Muscle layer of colon (tissue), 2 donors: ENCODE results near the gene PLPP3.

ENCODE experiments used
- H3K27ac ChIP-seq: one replicate; pipeline ENCODE4 v1.7.0; 2013; ENCODE audit warnings: low read depth, mild to moderate bottlenecking, low read length, moderate library complexity
- H3K27me3 ChIP-seq, 2 donors: one replicate each; pipeline ENCODE4 v1.7.0; 2013; ENCODE audit warnings: low read length in 2 of 2, mild to moderate bottlenecking in 2 of 2; ENCODE audit not compliant: insufficient read depth in 2 of 2, control insufficient read depth in 1 of 2
- H3K36me3 ChIP-seq: one replicate; pipeline ENCODE4 v1.7.0; 2013; ENCODE audit warnings: mild to moderate bottlenecking, low read length; ENCODE audit not compliant: insufficient read depth
- H3K4me1 ChIP-seq: one replicate; pipeline ENCODE4 v1.7.0; 2013; ENCODE audit warnings: mild to moderate bottlenecking, low read length; ENCODE audit not compliant: insufficient read depth
- H3K4me3 ChIP-seq, 2 donors: one replicate each; pipeline ENCODE4 v1.7.0; 2013; ENCODE audit warnings: low read length in 2 of 2, low read depth in 1 of 2, mild to moderate bottlenecking in 1 of 2, moderate library complexity in 1 of 2
- H3K9ac ChIP-seq: one replicate; pipeline ENCODE4 v1.7.0; 2013; ENCODE audit warnings: low read length
- H3K9me3 ChIP-seq: one replicate; pipeline ENCODE4 v1.7.0; 2013; ENCODE audit warnings: mild to moderate bottlenecking, low read length
- donor health status: abdominal sarcoma.
- donor health status: Adenocarcinoma of cecum.

Gene PLPP3

GRCh38 chr1:56502700-56503245 lies 76.6 kb downstream of the PLPP3 start:
- peaks cover 30% of the 10 kb centered on the region for H3K36me3 ChIP-seq
- H3K27ac ChIP-seq: no peak overlapping the region
- no peak overlapping the region for H3K9ac ChIP-seq
- H3K27me3 ChIP-seq: no peaks in the 10 kb centered on the region
- H3K4me3 ChIP-seq: no peak overlapping the region
- peaks cover 5% of the 10 kb centered on the region for H3K4me1 ChIP-seq
- H3K9me3 ChIP-seq: no peaks in the 10 kb centered on the region

GRCh38 chr1:56501888-56502287 lies 77.5 kb downstream of the PLPP3 start:
- H3K4me1 ChIP-seq: peaks cover under 1% of the 10 kb centered on the region
- peaks cover 21% of the 10 kb centered on the region for H3K36me3 ChIP-seq

GRCh38 chr1:56501426-56501825 lies 77.9 kb downstream of the PLPP3 start:
- no peak overlapping the region for H3K9ac ChIP-seq
- H3K9me3 ChIP-seq: no peaks in the 10 kb centered on the region
- H3K27ac ChIP-seq: no peak overlapping the region
- H3K4me3 ChIP-seq: no peak overlapping the region
- no peaks in the 10 kb centered on the region for H3K27me3 ChIP-seq
- no peaks in the 10 kb centered on the region for H3K4me1 ChIP-seq
- peaks cover 21% of the 10 kb centered on the region for H3K36me3 ChIP-seq

More at GRCh38 chr1:56501888-56502287, 77.5 kb downstream of the PLPP3 start:
- Histone ChIP-seq H3K4me3 (no peak overlapping the region), H3K9ac (no peak overlapping the region), H3K27ac (no peak overlapping the region), H3K9me3 (no peaks in the 10 kb centered on the region), H3K27me3 (no peaks in the 10 kb centered on the region)

- Histone ChIP-seq H3K4me3 (no peak overlapping the region), H3K9me3 (no peaks in the 10 kb centered on the region), H3K27ac (no peak overlapping the region), H3K4me1 (no peaks in the 10 kb centered on the region), H3K27me3 (no peaks in the 10 kb centered on the region), H3K36me3 (peaks cover 34% of the 10 kb centered on the region), H3K9ac (no peak overlapping the region)
Measured at GRCh38 chr1:56496821-56497772, 82.3 kb downstream of the PLPP3 start.

GRCh38 chr1:56496158-56496557 lies 83.2 kb downstream of the PLPP3 start:
- H3K4me1 ChIP-seq: peaks cover 7% of the 10 kb centered on the region
- no peak overlapping the region for H3K27ac ChIP-seq
- H3K4me3 ChIP-seq: no peak overlapping the region
- H3K9me3 ChIP-seq: no peaks in the 10 kb centered on the region
- no peak overlapping the region for H3K9ac ChIP-seq
- H3K36me3 ChIP-seq: peaks cover 30% of the 10 kb centered on the region
- H3K27me3 ChIP-seq: no peaks in the 10 kb centered on the region

- H3K9me3 ChIP-seq: no peaks in the 10 kb centered on the region
- H3K27me3 ChIP-seq: no peaks in the 10 kb centered on the region
- H3K27ac ChIP-seq: no peak overlapping the region
- no peak overlapping the region for H3K4me3 ChIP-seq
- no peak overlapping the region for H3K9ac ChIP-seq
- H3K4me1 ChIP-seq: peaks cover 7% of the 10 kb centered on the region
- peaks cover 29% of the 10 kb centered on the region for H3K36me3 ChIP-seq
Measured at GRCh38 chr1:56495538-56495937, 83.8 kb downstream of the PLPP3 start.

- H3K27ac ChIP-seq: no peak overlapping the region
- H3K27me3 ChIP-seq: no peaks in the 10 kb centered on the region
- no peaks in the 10 kb centered on the region for H3K9me3 ChIP-seq
- peaks cover 7% of the 10 kb centered on the region for H3K4me1 ChIP-seq
- peaks cover 26% of the 10 kb centered on the region for H3K36me3 ChIP-seq
- no peak overlapping the region for H3K9ac ChIP-seq
- no peak overlapping the region for H3K4me3 ChIP-seq
Measured at GRCh38 chr1:56494306-56494705, 85.1 kb downstream of the PLPP3 start.

- H3K9ac ChIP-seq: no peak overlapping the region
- H3K9me3 ChIP-seq: no peaks in the 10 kb centered on the region
- H3K4me1 ChIP-seq: peaks cover 7% of the 10 kb centered on the region
- H3K4me3 ChIP-seq: no peak overlapping the region
- no peaks in the 10 kb centered on the region for H3K27me3 ChIP-seq
- H3K36me3 ChIP-seq: peaks cover 26% of the 10 kb centered on the region
- H3K27ac ChIP-seq: no peak overlapping the region
Measured at GRCh38 chr1:56493826-56494225, 85.5 kb downstream of the PLPP3 start.

GRCh38 chr1:56491441-56491840 lies 87.9 kb downstream of the PLPP3 start:
- Histone ChIP-seq H3K4me1 (peaks cover 7% of the 10 kb centered on the region), H3K9ac (no peak overlapping the region), H3K4me3 (no peak overlapping the region), H3K36me3 (peaks cover 21% of the 10 kb centered on the region), H3K27ac (no peak overlapping the region), H3K27me3 (no peaks in the 10 kb centered on the region), H3K9me3 (no peaks in the 10 kb centered on the region)

GRCh38 chr1:56490619-56491018 lies 88.7 kb downstream of the PLPP3 start:
- Histone ChIP-seq H3K27ac (no peak overlapping the region), H3K36me3 (peaks cover 13% of the 10 kb centered on the region), H3K9me3 (no peaks in the 10 kb centered on the region), H3K27me3 (no peaks in the 10 kb centered on the region), H3K4me3 (no peak overlapping the region), H3K4me1 (peaks cover 7% of the 10 kb centered on the region), H3K9ac (no peak overlapping the region)

- Histone ChIP-seq H3K4me3 (no peak overlapping the region), H3K27me3 (no peaks in the 10 kb centered on the region), H3K36me3 (peaks cover 7% of the 10 kb centered on the region), H3K9ac (no peak overlapping the region), H3K9me3 (no peaks in the 10 kb centered on the region), H3K27ac (no peak overlapping the region), H3K4me1 (peaks cover 7% of the 10 kb centered on the region)
Measured at GRCh38 chr1:56489695-56490094, 89.7 kb downstream of the PLPP3 start.
